ENCODE data around the gene DKC1.
"Not testable (repeated sequence)": the region's sequence is repeated elsewhere in the genome, so short reads cannot be mapped to it uniquely, and the experiment has no call there.

GRCh38 chrX:154825586-154825985 is 62.9 kb downstream of the DKC1 start:
- TF ChIP-seq EZH2 (IDR thresholded peaks at IDR 0.05; ENCODE audit: borderline replicate concordance, low read depth, low read length, poor library complexity, severe bottlenecking); CTCF (conservative IDR thresholded peaks at IDR 0.05; ENCODE audit: low read depth, low read length): not testable (repeated sequence)
